ENCODE measurements around the gene COPE. TPM values are rescaled to one million over a fixed set of nuclear protein-coding genes. Genes with fewer than 3 reads are reported as not detected.

The COPE gene
- total and polyA plus RNA-seq, 2 of the 4 experiments (the other 2 are of a cell fraction) = 347 to 461 TPM

- Histone ChIP-seq H2BK5ac (ENCODE audit: low read depth, low read length, poor library complexity, severe bottlenecking) (no peak overlapping the region), H3K4me1 (ENCODE audit: control insufficient read depth, insufficient read depth, low read length) (no peaks in the 10 kb centered on the region), H3K9me1 (ENCODE audit: insufficient read depth, low read length) (no peaks in the 10 kb centered on the region), H3K9ac (ENCODE audit: low read depth, low read length) (no peak overlapping the region), H4K91ac (ENCODE audit: insufficient read depth, low read depth, low read length) (no peak overlapping the region), H2AFZ (replicated peaks; ENCODE audit: low read length, poor library complexity) (no peak overlapping the region), H3K27me3 (ENCODE audit: control insufficient read depth, insufficient read depth, low read length) (no peaks in the 10 kb centered on the region), H4K8ac (ENCODE audit: low read depth in 2 of 2, low read length in 2 of 2) (no peak overlapping the region), H3K36me3 (ENCODE audit: control insufficient read depth, insufficient read depth, low read length) (peaks cover 93% of the 10 kb centered on the region), H3K9me3 (ENCODE audit: control insufficient read depth, insufficient read depth, low read length) (no peaks in the 10 kb centered on the region), H4K5ac (ENCODE audit: low read depth, low read length) (no peak overlapping the region), H3K23ac (ENCODE audit: low read depth, low read length) (no peak overlapping the region), H2BK15ac (ENCODE audit: low read depth, low read length) (no peak overlapping the region), H3K79me1 (ENCODE audit: low read depth in 1 of 2, low read length in 2 of 2) (peaks cover 27 to 67% of the 10 kb centered on the region in 2 experiments; a peak in 3 of 4 replicates), H2AK9ac (replicated peaks; ENCODE audit: low read depth, low read length, poor library complexity) (no peak overlapping the region), H2AK5ac (ENCODE audit: low read depth, low read length) (no peak overlapping the region), H3K27ac (ENCODE audit: insufficient read depth, low read length) (no peak overlapping the region), H3K4ac (ENCODE audit: low read depth, low read length) (no peak overlapping the region), H4K20me1 (ENCODE audit: insufficient read depth, low read length) (peaks cover 30% of the 10 kb centered on the region), H3K56ac (ENCODE audit: extremely low read depth, insufficient read depth, low read length) (no peak overlapping the region), H2BK120ac (ENCODE audit: low read depth, low read length) (no peak overlapping the region), H3K4me3 (ENCODE audit: insufficient read depth, low read depth, low read length) (no peak overlapping the region), H3K18ac (ENCODE audit: low read depth, low read length) (no peak overlapping the region), H3K14ac (replicated peaks; ENCODE audit: low read depth, low read length) (no peak overlapping the region), H3K4me2 (ENCODE audit: low read depth, low read length) (no peak overlapping the region), H2BK20ac (ENCODE audit: low read depth, low read length) (no peak overlapping the region)
- dilution Hi-C loops (cut with HindIII; ENCODE audit: low sequenced_read_pairs, unreplicated experiment) (no loop called here), in situ Hi-C loops (cut with MboI; ENCODE audit: low sequenced_read_pairs) (loop anchor here (5.0 kb wide), 1 partner anchor 274 kb away; no protein-coding TSS in a partner anchor), intact Hi-C loops (cut with micrococcal nuclease) (no loop called here)
- 93% methylated on average over 11 of the region's 22 CpGs; no CpG with 5 or more reads in 1 of the 2 experiments for WGBS, 2 experiments (ENCODE audit: extremely low coverage in 2 of 2, insufficient read length in 1 of 2)
- POLR2A ChIA-PET (ENCODE audit: unreplicated experiment) = no interaction called here
- ATAC-seq (ENCODE audit: low read depth) (peak; percentile 69), DNase-seq (no peak)
- BruUV-seq (replicated peaks) = no TSS peak
- CTCF ChIA-PET = interaction anchor here (1.4 to 1.5 kb wide), 2 partner anchors 8 to 10 kb away, joined by 5 to 6 read pairs; no protein-coding TSS in a partner anchor
- TF ChIP-seq FOS (IDR thresholded peaks at IDR 0.05; ENCODE audit: low read depth, low read length) (no peak), CEBPB (IDR thresholded peaks at IDR 0.05; ENCODE audit: low read depth, low read length) (no peak), CHD1 (IDR thresholded peaks at IDR 0.05; ENCODE audit: low read depth, low read length) (no peak), NFE2L2 (IDR thresholded peaks at IDR 0.05; ENCODE audit: low read depth, low read length) (no peak), ELK1 (IDR thresholded peaks at IDR 0.05; ENCODE audit: borderline replicate concordance, low read depth, low read length) (no peak), CTCF (conservative IDR thresholded peaks at IDR 0.05; ENCODE audit: low read depth, low read length) (peak; percentile 25; the same call in 1 of the 2 replicates), POLR2A (IDR thresholded peaks at IDR 0.05; ENCODE audit: low read depth, low read length) (no peak), RAD21 (IDR thresholded peaks at IDR 0.05; ENCODE audit: low read length) (0 out of 2 replicates have a peak, but pooled peaks have one; percentile 31), MAFK (IDR thresholded peaks at IDR 0.05; ENCODE audit: low read depth, low read length) (no peak), BHLHE40 (IDR thresholded peaks at IDR 0.05; ENCODE audit: low read depth, low read length) (no peak), MXI1 (IDR thresholded peaks at IDR 0.05; ENCODE audit: borderline replicate concordance, low read depth, low read length) (no peak), USF2 (IDR thresholded peaks at IDR 0.05; ENCODE audit: low read depth, low read length) (no peak), SMC3 (IDR thresholded peaks at IDR 0.05; ENCODE audit: low read depth, low read length) (0 out of 2 replicates have a peak, but pooled peaks have one; percentile 6), RFX5 (IDR thresholded peaks at IDR 0.05; ENCODE audit: low read depth, low read length) (no peak), MAZ (IDR thresholded peaks at IDR 0.05; ENCODE audit: borderline replicate concordance, low read depth, low read length) (no peak)
These were observed 62.6 kb downstream of the COPE start for GRCh38 chr19:18856385-18857126.
